LNCaP clone FGC (cell line): ENCODE data around the gene JSRP1.

Experiments used
- DNase-seq: peaks from one replicate; pipeline ENCODE4 v3.0.0-alpha.2; 2011; ENCODE audit warnings: low read depth
- H3K4me3 ChIP-seq: 2 replicates; pipeline ENCODE4 v1.5.1; 2011; ENCODE audit warnings: mild to moderate bottlenecking, low read depth, low read length, control low read depth
- TF ChIP-seq, protein P1 (sequence below): IDR thresholded peaks from 2 replicates; pipeline ENCODE4 v1.5.1; 2012; ENCODE audit warnings: mild to moderate bottlenecking; ENCODE audit not compliant: control insufficient read depth, insufficient read depth; ENCODE audit errors: extremely low read depth

JSRP1 gene

DNA sequence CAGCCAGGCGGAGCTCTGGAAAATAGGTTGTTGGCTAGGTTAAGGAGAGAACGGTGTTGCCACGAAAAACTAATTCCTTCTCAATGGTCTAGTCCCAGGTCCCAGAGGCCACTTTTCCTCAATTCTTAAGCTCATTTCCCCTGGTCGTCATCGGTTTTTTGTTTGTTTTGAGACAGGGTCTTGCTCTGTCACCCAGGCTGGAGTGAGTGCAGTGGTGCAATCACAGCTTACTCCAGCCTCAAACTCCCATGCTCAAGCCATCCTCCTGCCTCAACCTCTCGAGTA is 18.4 kb downstream of the JSRP1 start:
- TF ChIP-seq, protein P1, sequence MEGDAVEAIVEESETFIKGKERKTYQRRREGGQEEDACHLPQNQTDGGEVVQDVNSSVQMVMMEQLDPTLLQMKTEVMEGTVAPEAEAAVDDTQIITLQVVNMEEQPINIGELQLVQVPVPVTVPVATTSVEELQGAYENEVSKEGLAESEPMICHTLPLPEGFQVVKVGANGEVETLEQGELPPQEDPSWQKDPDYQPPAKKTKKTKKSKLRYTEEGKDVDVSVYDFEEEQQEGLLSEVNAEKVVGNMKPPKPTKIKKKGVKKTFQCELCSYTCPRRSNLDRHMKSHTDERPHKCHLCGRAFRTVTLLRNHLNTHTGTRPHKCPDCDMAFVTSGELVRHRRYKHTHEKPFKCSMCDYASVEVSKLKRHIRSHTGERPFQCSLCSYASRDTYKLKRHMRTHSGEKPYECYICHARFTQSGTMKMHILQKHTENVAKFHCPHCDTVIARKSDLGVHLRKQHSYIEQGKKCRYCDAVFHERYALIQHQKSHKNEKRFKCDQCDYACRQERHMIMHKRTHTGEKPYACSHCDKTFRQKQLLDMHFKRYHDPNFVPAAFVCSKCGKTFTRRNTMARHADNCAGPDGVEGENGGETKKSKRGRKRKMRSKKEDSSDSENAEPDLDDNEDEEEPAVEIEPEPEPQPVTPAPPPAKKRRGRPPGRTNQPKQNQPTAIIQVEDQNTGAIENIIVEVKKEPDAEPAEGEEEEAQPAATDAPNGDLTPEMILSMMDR = no peak
- DNase-seq = no peak

DNA sequence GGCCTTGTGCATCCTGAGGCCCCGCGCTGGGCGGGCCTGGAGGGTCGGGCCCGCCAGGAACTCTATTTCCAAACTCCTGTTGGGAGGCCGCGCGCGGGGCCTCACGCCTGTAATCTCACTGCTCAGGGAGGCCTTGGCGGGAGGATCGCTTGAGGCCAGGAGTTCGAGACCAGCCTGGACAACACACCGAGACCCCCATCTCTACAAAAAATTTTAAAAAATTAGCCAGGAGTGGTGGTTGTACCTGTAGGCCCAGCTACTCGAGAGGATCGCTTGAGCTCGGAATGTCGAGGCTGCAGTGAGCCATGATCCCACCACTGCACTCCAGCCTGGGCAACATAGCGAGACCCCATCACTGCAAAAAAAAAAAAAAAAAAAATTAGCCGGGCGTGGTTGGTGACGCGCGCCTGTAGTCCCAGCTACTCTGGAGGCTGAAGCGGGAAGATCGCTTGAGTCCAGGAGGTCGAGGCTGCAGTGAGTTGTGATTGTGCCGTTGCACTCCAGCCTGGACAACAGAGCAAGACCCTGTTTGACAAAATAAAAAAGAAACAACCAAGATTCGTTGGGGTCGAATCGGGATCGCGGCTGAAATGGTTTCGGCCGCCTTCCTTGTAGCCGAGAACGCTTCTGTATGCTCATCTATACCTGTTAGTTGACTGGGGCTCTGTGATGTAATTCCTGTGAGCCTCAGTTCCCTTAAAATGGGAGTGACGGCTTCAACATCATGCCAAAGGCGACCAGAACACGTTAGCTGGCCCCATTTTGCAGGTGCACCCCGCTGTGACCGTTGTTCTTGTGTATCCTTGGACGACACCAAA is 19.0 kb downstream of the JSRP1 start:
- H3K4me3 ChIP-seq = peak overlapping the region; percentile 90
- TF ChIP-seq, protein P1 = no peak
- DNase-seq = no peak

More for the DNA sequence above, 18.4 kb downstream of the JSRP1 start:
- peak overlapping the region; percentile 90 for H3K4me3 ChIP-seq

DNA sequence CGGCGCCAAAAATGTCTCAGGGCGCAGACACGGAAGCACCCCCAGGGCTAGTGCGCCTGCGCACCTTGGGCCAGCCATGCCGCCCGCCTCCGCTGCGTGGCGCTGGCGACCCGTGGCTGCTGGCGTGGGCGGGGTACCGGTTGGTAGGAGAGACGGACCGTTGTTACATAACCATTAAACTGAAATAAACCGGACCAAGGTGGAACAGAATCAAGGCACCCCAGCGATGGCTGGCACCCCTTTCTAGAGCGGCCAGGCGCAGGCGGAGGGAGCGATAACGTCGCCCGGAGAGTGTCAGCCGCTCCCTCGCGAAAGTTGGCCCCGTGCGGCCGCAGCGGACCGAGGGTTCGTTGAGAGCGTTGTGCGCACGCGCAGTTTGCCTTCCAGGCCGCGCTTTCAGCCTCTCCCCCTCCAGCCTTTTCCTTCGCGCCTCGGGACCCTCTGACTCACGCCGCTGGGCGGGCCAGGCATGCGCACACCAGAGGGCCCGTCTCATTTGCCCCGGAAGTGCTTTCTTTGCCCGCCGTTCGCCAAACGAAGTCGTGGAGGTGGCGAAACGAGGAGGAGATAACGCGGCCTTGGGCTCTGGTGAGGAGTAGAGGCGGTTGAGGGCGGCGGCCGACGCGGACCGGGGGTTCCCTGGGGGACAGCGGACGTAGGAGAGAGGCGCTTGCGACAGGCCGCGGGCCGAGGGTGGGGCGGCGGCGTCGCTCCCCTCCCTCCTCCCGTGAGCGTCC is 19.7 kb downstream of the JSRP1 start, which contains the start of the genes PLEKHJ1 and SF3A2:
PLEKHJ1 (minus strand) TSS at position 16 of the 737 bp plus-strand sequence. CDS start 81 bp downstream, outside the sequence.
SF3A2 (plus strand) TSS at position 511 of the 737 bp plus-strand sequence. CDS start 6,595 bp downstream, outside the sequence.
- H3K4me3 ChIP-seq = peak within 1 kb of the TSS; percentile 90
- TF ChIP-seq, protein P1 = peak; percentile 100

GRCh38 chr19:2236064-2236313 is 20.2 kb downstream of the JSRP1 start:
- no peak for DNase-seq
- TF ChIP-seq, protein P1 = no peak
- H3K4me3 ChIP-seq = peak overlapping the region; percentile 90

More for the DNA sequence above, 19.7 kb downstream of the JSRP1 start, which contains the start of the genes PLEKHJ1 and SF3A2:
- peak; percentile 89 for DNase-seq

- no peak for DNase-seq
- TF ChIP-seq, protein P1 = no peak
- peak overlapping the region; percentile 90 for H3K4me3 ChIP-seq
Observed at GRCh38 chr19:2235381-2236063, 20.7 kb downstream of the JSRP1 start.

DNA sequence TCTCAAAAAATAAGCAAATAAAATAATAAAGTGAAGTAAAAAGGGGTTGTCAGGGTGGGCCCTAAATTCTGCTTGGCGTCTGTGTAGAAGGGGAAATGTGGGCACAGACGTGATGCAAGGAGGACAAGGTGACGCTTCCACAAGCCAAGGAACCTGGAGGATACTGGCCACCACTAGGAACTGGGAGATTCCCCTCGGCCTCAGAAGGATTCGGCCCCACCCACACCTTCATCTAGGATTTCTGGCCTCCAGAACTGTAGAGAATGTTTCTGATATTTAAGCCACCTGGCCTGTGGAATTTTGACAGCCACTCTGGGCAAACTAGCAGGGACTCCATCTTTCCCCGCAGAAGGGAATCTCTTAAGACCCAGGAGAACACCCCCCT is 21.2 kb downstream of the JSRP1 start:
- TF ChIP-seq, protein P1 = no peak
- H3K4me3 ChIP-seq = peak overlapping the region; percentile 90
- DNase-seq = no peak
